HCT116 (cell line): ENCODE results near the gene PRR12. TPM values are rescaled to one million over a fixed set of nuclear protein-coding genes. Genes with fewer than 3 reads are reported as not detected.
A peak's percentile ranks its signal among the peaks of the same experiment; 100 is the strongest.

Experiments used
- ATAC-seq: fragments of 200-7000 bp; cut with Tn5 transposase; 2 replicates; pipeline ENCODE4 v1.9.1; 2020; ENCODE audit warnings: mild to moderate bottlenecking, moderate library complexity
- BruUV-seq: library from RNA; stranded (reverse); fragments of 400-500 nt; replicated peaks from 2 replicates; lab custom pipeline; 2021; lab: Mats Ljungman, UMichigan
- CTCF ChIA-PET: fragments of 300-600 bp; sonication (Branson Sonifier 250); formaldehyde crosslinking; loops from one replicate; lab custom pipeline; 2021; ENCODE audit warnings: antibody characterized with exemption; lab: Charles Lee
- POLR2A ChIA-PET: fragments of 300-600, 350-600 bp; sonication (Branson Sonifier 250); formaldehyde crosslinking; loops from one replicate; lab custom pipeline; 2021; ENCODE audit warnings: antibody characterized with exemption; lab: Charles Lee
- RAD21 ChIA-PET, 2 experiments: fragments of 300-600 bp; sonication (Branson Sonifier 250); formaldehyde crosslinking; loops; one replicate each; lab custom pipeline; 2023; ENCODE audit warnings: low total read pairs in 2 of 2; ENCODE audit not compliant: uncharacterized antibody in 2 of 2, unreplicated experiment in 2 of 2, low non-redundant PET in 1 of 2; lab: Charles Lee
- DNase-seq: peaks from one replicate; pipeline ENCODE4 v3.0.0-alpha.2; 2010; ENCODE audit warnings: low read depth, low spot score
- H2AFZ ChIP-seq: fragments of 200-600 bp; shearing (Covaris generic), sonication (generic); 2 replicates; pipeline ENCODE4 v1.6.1; 2017; ENCODE audit warnings: low read depth, mixed run types, mixed read lengths, antibody characterized with exemption, low read length; ENCODE audit not compliant: poor library complexity, severe bottlenecking
- H3K27ac ChIP-seq: 2 replicates; pipeline ENCODE4 v1.5.1; 2012; ENCODE audit warnings: low read depth, low read length
- H3K27me3 ChIP-seq: fragments of 200-600 bp; sonication (generic); 2 replicates; pipeline ENCODE4 v1.6.1; 2016; ENCODE audit warnings: mixed run types, low read length, mixed read lengths; ENCODE audit not compliant: insufficient read depth
- H3K36me3 ChIP-seq, 2 experiments: fragments of 200-500 bp in 1 of 2; fragments of 200-600 bp in 1 of 2; sonication (Bioruptor generic) in 1 of 2; sonication (generic) in 1 of 2; 2 replicates each; pipeline versions ENCODE4 v1.5.1 to v1.6.1; 2014 to 2016; ENCODE audit warnings: low read length in 2 of 2, inconsistent platforms in 1 of 2, mixed read lengths in 1 of 2, mixed run types in 1 of 2; ENCODE audit not compliant: insufficient read depth in 2 of 2, control insufficient read depth in 1 of 2
- H3K4me1 ChIP-seq, 2 experiments: fragments of 200-600 bp in 1 of 2; sonication (generic) in 1 of 2; 2 replicates each; pipeline versions ENCODE4 v1.5.1 to v1.6.1; 2012 to 2017; ENCODE audit warnings: low read length in 2 of 2, inconsistent platforms in 1 of 2, mild to moderate bottlenecking in 1 of 2, mixed read lengths in 1 of 2, mixed run types in 1 of 2, moderate library complexity in 1 of 2; ENCODE audit not compliant: insufficient read depth in 2 of 2, control insufficient read depth in 1 of 2
- H3K4me2 ChIP-seq: fragments of 200-600 bp; sonication (generic); 2 replicates; pipeline ENCODE4 v1.6.1; 2017; ENCODE audit warnings: mixed run types, low read length, mixed read lengths
- H3K4me3 ChIP-seq, 2 experiments: fragments of 200-600 bp in 1 of 2; sonication (generic) in 1 of 2; replicated peaks in 1 of 2; 2 replicates each; pipeline ENCODE4 v1.5.1; 2011 to 2016; ENCODE audit warnings: low read length in 2 of 2, control low read depth in 1 of 2, low read depth in 1 of 2, mild to moderate bottlenecking in 1 of 2, mixed read lengths in 1 of 2, mixed run types in 1 of 2
- H3K79me2 ChIP-seq: fragments of 200-600 bp; sonication (generic); 2 replicates; pipeline ENCODE4 v1.6.1; 2017; ENCODE audit warnings: mild to moderate bottlenecking, mixed run types, low read length, moderate library complexity, mixed read lengths; ENCODE audit not compliant: insufficient read depth
- H3K9ac ChIP-seq: fragments of 200-600 bp; sonication (generic); 2 replicates; pipeline ENCODE4 v1.6.1; 2016; ENCODE audit warnings: low read length, mixed read lengths
- H3K9me2 ChIP-seq: fragments of 200-600 bp; sonication (generic), shearing (Covaris generic); 2 replicates; pipeline ENCODE4 v1.6.1; 2017; ENCODE audit warnings: mixed run types, mild to moderate bottlenecking, moderate library complexity; ENCODE audit not compliant: insufficient read depth
- H3K9me3 ChIP-seq, 2 experiments: fragments of 200-500 bp in 1 of 2; fragments of 200-600 bp in 1 of 2; sonication (Bioruptor generic) in 1 of 2; sonication (generic) in 1 of 2; 2 replicates each; pipeline ENCODE4 v1.6.1; 2014 to 2017; ENCODE audit warnings: low read length in 2 of 2, mixed read lengths in 2 of 2, inconsistent platforms in 1 of 2, low read depth in 1 of 2, mild to moderate bottlenecking in 1 of 2, mixed run types in 1 of 2, moderate library complexity in 1 of 2; ENCODE audit not compliant: control insufficient read depth in 1 of 2, insufficient read depth in 1 of 2
- H4K20me1 ChIP-seq: fragments of 200-600 bp; sonication (generic), shearing (Covaris generic); 2 replicates; pipeline ENCODE4 v1.6.1; 2017; ENCODE audit warnings: mixed run types, mild to moderate bottlenecking, moderate library complexity; ENCODE audit not compliant: insufficient read depth
- CEBPB ChIP-seq: IDR thresholded peaks from 2 replicates; pipeline ENCODE4 v1.6.1; 2012; ENCODE audit warnings: low read depth
- EGR1 ChIP-seq: IDR thresholded peaks from 2 replicates; pipeline ENCODE4 v1.6.1; 2012; ENCODE audit warnings: low read depth
- EZH2 ChIP-seq: fragments of 200-600 bp; sonication (generic); IDR thresholded peaks from 2 replicates; pipeline ENCODE4 v1.6.1; 2017; ENCODE audit warnings: antibody characterized with exemption, mixed run types
- EZH2phosphoT487 ChIP-seq: fragments of 200-600 bp; IDR thresholded peaks from 2 replicates; pipeline ENCODE4 v1.6.1; 2018; ENCODE audit warnings: antibody characterized with exemption, borderline replicate concordance
- FOSL1 ChIP-seq: IDR thresholded peaks from 2 replicates; pipeline ENCODE4 v1.6.1; 2012; ENCODE audit warnings: low read depth
- POLR2A ChIP-seq: IDR thresholded peaks from 2 replicates; pipeline ENCODE4 v1.7.0; 2011; ENCODE audit warnings: borderline replicate concordance; ENCODE audit not compliant: insufficient read depth, insufficient read length; ENCODE audit errors: extremely low read depth
- RAD21 ChIP-seq: IDR thresholded peaks from 2 replicates; pipeline ENCODE4 v1.6.1; 2012; ENCODE audit warnings: low read depth, mild to moderate bottlenecking
- SP1 ChIP-seq: IDR thresholded peaks from 2 replicates; pipeline ENCODE4 v1.6.1; 2012; ENCODE audit warnings: low read depth
- SRF ChIP-seq: IDR thresholded peaks from 2 replicates; pipeline ENCODE4 v1.6.1; 2012; ENCODE audit warnings: low read depth
- ZNF274 ChIP-seq: fragments of 200-500 bp; sonication (Bioruptor generic); IDR thresholded peaks from 2 replicates; pipeline ENCODE4 v1.6.1; 2014; ENCODE audit warnings: mild to moderate bottlenecking, low read depth, low read length, inconsistent platforms
- intact Hi-C: fragments of 100-400 bp; cut with micrococcal nuclease; formaldehyde crosslinking; loops from 2 replicates; pipeline ENCODE4 v1.10.0; 2022
- total RNA-seq: library from RNA; stranded (reverse); gene quantifications from one replicate; pipeline ENCODE4 v1.2.1, GENCODE V29; 2021; ENCODE audit not compliant: unreplicated experiment
- TF ChIP-seq, protein P1 (sequence below): IDR thresholded peaks from 2 replicates; pipeline ENCODE4 v1.6.1; 2012
- TF ChIP-seq, protein P2 (sequence below), 3 experiments: fragments of 200-600 bp in 1 of 3; sonication (generic) in 1 of 3; IDR thresholded peaks in 2 of 3; conservative IDR thresholded peaks in 1 of 3; 2 replicates each; pipeline ENCODE4 v1.5.1; 2012 to 2017; ENCODE audit warnings: low read depth in 2 of 3, low read length in 2 of 3, antibody characterized with exemption in 1 of 3, borderline replicate concordance in 1 of 3, control low read depth in 1 of 3, mild to moderate bottlenecking in 1 of 3, mixed read lengths in 1 of 3, mixed run types in 1 of 3, moderate library complexity in 1 of 3; ENCODE audit not compliant: insufficient read depth in 1 of 3

PRR12 gene
- total RNA-seq, 1 experiment from 2014 or later, result 26.9 TPM

DNA sequence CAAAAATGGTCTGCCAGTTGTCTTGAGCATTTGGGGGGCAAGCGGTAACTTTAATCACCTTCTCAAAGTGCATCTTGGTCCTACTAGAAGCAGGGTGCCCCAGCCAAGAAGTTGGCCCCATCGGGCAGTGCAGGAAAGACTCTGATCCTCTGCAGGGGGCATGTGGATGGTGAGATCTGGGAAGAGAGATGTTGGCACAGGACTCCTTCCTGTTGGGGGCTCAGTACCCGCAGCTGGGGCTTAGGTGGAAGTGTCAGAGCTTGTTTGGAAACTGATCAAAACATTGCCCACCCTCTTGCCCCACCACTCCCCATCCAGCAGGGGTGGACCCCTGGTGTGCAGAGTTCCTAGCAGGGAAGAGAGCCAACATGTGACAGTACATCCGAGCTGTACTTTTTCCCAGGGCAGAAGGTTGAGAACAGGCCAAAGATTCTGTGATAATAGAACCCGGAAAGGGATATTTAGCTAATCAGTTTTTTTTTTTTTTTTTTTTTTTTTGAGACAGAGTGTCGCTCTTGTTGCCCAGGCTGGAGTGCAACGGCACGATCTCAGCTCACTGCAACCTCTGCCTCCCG lies 40.1 kb downstream of the PRR12 start:
- Histone ChIP-seq H3K4me2 (no peak overlapping the region), H4K20me1 (no peaks in the 10 kb centered on the region), H3K27ac (no peak overlapping the region), H3K4me1 (peaks cover 3 to 12% of the 10 kb centered on the region in 2 experiments; a peak in 2 of 4 replicates), H3K27me3 (no peaks in the 10 kb centered on the region), H3K79me2 (no peaks in the 10 kb centered on the region), H3K4me3 (no peak overlapping the region), H3K9me3 (no peaks in the 10 kb centered on the region), H3K9me2 (no peaks in the 10 kb centered on the region), H3K36me3 (peaks cover 0 to 2% of the 10 kb centered on the region in 2 experiments; a peak in 1 of 4 replicates), H3K9ac (no peak overlapping the region), H2AFZ (no peak overlapping the region)
- ChIA-PET CTCF (interaction anchor here (1.1 kb wide), 1 partner anchor 20 kb away, joined by 3 read pairs; no protein-coding TSS in a partner anchor), POLR2A (interaction anchor here (2.9 kb wide), 1 partner anchor 9 kb away, joined by 13 read pairs; the partner anchor contains the start of gene RRAS), RAD21 (no interaction called here)
- DNase-seq (no peak), ATAC-seq (0 out of 2 replicates have a peak, but pooled peaks have one; percentile 15)
- TF ChIP-seq SP1, result no peak
- no peak for TF ChIP-seq RAD21
- TF ChIP-seq, protein P1, sequence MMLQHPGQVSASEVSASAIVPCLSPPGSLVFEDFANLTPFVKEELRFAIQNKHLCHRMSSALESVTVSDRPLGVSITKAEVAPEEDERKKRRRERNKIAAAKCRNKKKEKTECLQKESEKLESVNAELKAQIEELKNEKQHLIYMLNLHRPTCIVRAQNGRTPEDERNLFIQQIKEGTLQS, result no peak
- no peak for TF ChIP-seq CEBPB
- TF ChIP-seq EZH2phosphoT487, result no peak
- TF ChIP-seq ZNF274, result no peak
- TF ChIP-seq EGR1, result no peak
- TF ChIP-seq SRF, result no peak
- TF ChIP-seq POLR2A, result no peak
- TF ChIP-seq, protein P2, sequence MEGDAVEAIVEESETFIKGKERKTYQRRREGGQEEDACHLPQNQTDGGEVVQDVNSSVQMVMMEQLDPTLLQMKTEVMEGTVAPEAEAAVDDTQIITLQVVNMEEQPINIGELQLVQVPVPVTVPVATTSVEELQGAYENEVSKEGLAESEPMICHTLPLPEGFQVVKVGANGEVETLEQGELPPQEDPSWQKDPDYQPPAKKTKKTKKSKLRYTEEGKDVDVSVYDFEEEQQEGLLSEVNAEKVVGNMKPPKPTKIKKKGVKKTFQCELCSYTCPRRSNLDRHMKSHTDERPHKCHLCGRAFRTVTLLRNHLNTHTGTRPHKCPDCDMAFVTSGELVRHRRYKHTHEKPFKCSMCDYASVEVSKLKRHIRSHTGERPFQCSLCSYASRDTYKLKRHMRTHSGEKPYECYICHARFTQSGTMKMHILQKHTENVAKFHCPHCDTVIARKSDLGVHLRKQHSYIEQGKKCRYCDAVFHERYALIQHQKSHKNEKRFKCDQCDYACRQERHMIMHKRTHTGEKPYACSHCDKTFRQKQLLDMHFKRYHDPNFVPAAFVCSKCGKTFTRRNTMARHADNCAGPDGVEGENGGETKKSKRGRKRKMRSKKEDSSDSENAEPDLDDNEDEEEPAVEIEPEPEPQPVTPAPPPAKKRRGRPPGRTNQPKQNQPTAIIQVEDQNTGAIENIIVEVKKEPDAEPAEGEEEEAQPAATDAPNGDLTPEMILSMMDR (IDR thresholded peaks at IDR 0.05 in 2 of 3, conservative IDR thresholded peaks at IDR 0.05 in 1 of 3; ENCODE audit: borderline replicate concordance in 1 of 3, insufficient read depth in 1 of 3, low read depth in 2 of 3, low read length in 2 of 3), result no peak
- no peak for TF ChIP-seq EZH2
- TF ChIP-seq FOSL1, result no peak
- intact Hi-C loops, result no loop called here
- TSS peak; percentile 40 for BruUV-seq
